Measurements from ENCODE around the gene MOG. TPM values are rescaled to one million over a fixed set of nuclear protein-coding genes. Genes with fewer than 3 reads are reported as not detected.

MOG gene
- polyA plus RNA-seq, 1 of the 3 experiments (the other 2 are of a cell fraction), result not detected

DNA sequence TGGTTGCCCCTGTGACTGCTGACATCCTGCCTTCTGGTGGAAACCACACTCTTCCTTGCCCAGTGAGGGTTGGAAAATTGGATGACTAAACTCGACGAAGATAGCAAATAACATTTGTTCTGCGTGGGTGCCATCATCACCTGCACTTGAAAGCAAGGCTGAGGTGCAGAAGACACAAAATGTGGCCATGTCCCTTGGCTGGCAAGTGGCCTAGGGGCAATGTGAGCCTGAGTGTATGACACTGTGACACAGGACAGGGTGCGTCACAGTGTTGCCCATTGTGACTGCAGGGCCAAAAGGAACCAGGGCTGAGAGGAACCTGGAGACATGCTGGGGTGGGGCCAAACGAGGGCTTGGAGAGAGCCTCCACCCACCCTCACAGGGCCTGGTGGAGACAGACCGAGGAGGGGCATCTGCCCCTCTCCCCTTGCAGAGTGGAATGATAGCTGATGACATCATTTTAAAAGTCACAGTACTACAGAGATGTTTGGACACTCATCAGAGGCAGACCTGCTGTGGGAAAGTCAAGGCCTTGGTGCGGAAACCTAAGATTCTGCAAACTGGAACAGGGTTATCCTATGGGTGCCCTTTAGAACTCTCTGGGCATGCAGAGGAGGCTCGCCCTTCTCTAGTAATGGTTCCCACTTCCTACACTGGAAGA is 53.5 kb downstream of the MOG start (continued):
- TF ChIP-seq, protein P1, sequence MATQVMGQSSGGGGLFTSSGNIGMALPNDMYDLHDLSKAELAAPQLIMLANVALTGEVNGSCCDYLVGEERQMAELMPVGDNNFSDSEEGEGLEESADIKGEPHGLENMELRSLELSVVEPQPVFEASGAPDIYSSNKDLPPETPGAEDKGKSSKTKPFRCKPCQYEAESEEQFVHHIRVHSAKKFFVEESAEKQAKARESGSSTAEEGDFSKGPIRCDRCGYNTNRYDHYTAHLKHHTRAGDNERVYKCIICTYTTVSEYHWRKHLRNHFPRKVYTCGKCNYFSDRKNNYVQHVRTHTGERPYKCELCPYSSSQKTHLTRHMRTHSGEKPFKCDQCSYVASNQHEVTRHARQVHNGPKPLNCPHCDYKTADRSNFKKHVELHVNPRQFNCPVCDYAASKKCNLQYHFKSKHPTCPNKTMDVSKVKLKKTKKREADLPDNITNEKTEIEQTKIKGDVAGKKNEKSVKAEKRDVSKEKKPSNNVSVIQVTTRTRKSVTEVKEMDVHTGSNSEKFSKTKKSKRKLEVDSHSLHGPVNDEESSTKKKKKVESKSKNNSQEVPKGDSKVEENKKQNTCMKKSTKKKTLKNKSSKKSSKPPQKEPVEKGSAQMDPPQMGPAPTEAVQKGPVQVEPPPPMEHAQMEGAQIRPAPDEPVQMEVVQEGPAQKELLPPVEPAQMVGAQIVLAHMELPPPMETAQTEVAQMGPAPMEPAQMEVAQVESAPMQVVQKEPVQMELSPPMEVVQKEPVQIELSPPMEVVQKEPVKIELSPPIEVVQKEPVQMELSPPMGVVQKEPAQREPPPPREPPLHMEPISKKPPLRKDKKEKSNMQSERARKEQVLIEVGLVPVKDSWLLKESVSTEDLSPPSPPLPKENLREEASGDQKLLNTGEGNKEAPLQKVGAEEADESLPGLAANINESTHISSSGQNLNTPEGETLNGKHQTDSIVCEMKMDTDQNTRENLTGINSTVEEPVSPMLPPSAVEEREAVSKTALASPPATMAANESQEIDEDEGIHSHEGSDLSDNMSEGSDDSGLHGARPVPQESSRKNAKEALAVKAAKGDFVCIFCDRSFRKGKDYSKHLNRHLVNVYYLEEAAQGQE (IDR thresholded peaks at IDR 0.05; ENCODE audit: low read depth, low read length), result no peak
- TF ChIP-seq POLR2AphosphoS5 (IDR thresholded peaks at IDR 0.05; ENCODE audit: low read depth, low read length), result no peak
- TF ChIP-seq GATA2 (CRISPR knock-in tag; IDR thresholded peaks at IDR 0.05), result no peak
- no peak for TF ChIP-seq EP300 (IDR thresholded peaks at IDR 0.05; ENCODE audit: borderline replicate concordance in 1 of 2, low read depth in 1 of 2, low read length in 1 of 2)
- no peak for TF ChIP-seq TEAD4 (IDR thresholded peaks at IDR 0.05; ENCODE audit: borderline replicate concordance, insufficient read depth)
- TF ChIP-seq EZH2phosphoT487 (IDR thresholded peaks at IDR 0.05; ENCODE audit: borderline replicate concordance, low read depth), result no peak
- TF ChIP-seq YY1 (IDR thresholded peaks at IDR 0.05; ENCODE audit: low read depth), result no peak
- TF ChIP-seq JUND (IDR thresholded peaks at IDR 0.05), result no peak
- no peak for TF ChIP-seq FOXM1 (IDR thresholded peaks at IDR 0.05; ENCODE audit: low read depth)

DNA sequence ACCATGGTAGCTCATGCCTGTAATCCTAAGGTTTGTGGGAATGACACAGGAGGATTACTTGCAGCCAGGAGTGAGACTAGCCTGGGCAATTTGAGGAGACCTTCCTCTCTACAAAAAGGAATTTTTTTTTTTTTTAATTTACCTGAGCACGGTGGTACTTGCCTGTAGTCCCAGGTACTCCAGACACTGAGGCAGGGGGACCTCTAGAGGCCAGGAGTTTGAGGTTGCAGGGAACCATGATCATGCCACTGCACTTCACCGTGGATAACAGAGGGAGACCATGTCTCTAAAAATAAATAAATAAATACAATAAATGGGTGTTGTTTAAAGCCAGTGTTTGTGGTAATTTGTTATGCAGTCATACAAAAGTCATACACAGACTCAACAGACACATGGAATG is 64.0 kb downstream of the MOG start:
- no peak overlapping the region for H3K4me3 ChIP-seq (ENCODE audit: low read depth in 2 of 2, low read length in 1 of 2)
- no peaks in the 10 kb centered on the region for H3K36me3 ChIP-seq (replicated peaks in 1 of 2; ENCODE audit: control insufficient read depth in 1 of 2, insufficient read depth in 2 of 2, low read length in 1 of 2)
- no peak overlapping the region for H3K4me2 ChIP-seq
- no peak for DNase-seq
- ChIA-PET CTCF (interaction anchor here (0.6 to 2.1 kb wide), 3 partner anchors 17 to 70 kb away, joined by 3 to 5 read pairs (median 4); no protein-coding TSS in a partner anchor), POLR2A (no interaction called here)
- TF ChIP-seq GATA2 (CRISPR knock-in tag; IDR thresholded peaks at IDR 0.05), result no peak
- no peak for TF ChIP-seq MXI1 (IDR thresholded peaks at IDR 0.05; ENCODE audit: low read depth, low read length)
- TF ChIP-seq, protein P2, sequence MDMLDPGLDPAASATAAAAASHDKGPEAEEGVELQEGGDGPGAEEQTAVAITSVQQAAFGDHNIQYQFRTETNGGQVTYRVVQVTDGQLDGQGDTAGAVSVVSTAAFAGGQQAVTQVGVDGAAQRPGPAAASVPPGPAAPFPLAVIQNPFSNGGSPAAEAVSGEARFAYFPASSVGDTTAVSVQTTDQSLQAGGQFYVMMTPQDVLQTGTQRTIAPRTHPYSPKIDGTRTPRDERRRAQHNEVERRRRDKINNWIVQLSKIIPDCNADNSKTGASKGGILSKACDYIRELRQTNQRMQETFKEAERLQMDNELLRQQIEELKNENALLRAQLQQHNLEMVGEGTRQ (IDR thresholded peaks at IDR 0.05; ENCODE audit: borderline replicate concordance, low read depth, low read length), result no peak
- no peak for TF ChIP-seq TEAD4 (IDR thresholded peaks at IDR 0.05; ENCODE audit: borderline replicate concordance, insufficient read depth)
- no peak for TF ChIP-seq FOXJ3 (CRISPR knock-in tag; IDR thresholded peaks at IDR 0.05)
- TF ChIP-seq, protein P3, sequence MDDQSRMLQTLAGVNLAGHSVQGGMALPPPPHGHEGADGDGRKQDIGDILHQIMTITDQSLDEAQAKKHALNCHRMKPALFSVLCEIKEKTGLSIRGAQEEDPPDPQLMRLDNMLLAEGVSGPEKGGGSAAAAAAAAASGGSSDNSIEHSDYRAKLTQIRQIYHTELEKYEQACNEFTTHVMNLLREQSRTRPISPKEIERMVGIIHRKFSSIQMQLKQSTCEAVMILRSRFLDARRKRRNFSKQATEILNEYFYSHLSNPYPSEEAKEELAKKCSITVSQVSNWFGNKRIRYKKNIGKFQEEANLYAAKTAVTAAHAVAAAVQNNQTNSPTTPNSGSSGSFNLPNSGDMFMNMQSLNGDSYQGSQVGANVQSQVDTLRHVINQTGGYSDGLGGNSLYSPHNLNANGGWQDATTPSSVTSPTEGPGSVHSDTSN (IDR thresholded peaks at IDR 0.05), result no peak
- H3K27ac ChIP-seq (ENCODE audit: low read depth in 2 of 2, low read length in 1 of 2), result no peak overlapping the region
- no peaks in the 10 kb centered on the region for H3K9me2 ChIP-seq
- no peaks in the 10 kb centered on the region for H3F3A ChIP-seq (replicated peaks; ENCODE audit: insufficient read depth)
- no peak overlapping the region for H2AFZ ChIP-seq (ENCODE audit: low read depth)
- H3K79me2 ChIP-seq (ENCODE audit: insufficient read depth), result no peaks in the 10 kb centered on the region
- no peaks in the 10 kb centered on the region; a peak in 1 of 4 replicates for H3K4me1 ChIP-seq (ENCODE audit: control insufficient read depth in 1 of 2, insufficient read depth in 2 of 2, low read depth in 1 of 2, low read length in 1 of 2)
- H3K27me3 ChIP-seq (ENCODE audit: insufficient read depth), result peaks cover 49% of the 10 kb centered on the region; the same call in 1 of the 2 replicates
- no peak overlapping the region for H3K9ac ChIP-seq
- 4% methylated on average over 2 of the region's 2 CpGs for WGBS (ENCODE audit: low lambda C conversion rate)
- H4K20me1 ChIP-seq (ENCODE audit: insufficient read depth), result no peaks in the 10 kb centered on the region
- no peaks in the 10 kb centered on the region for H3K9me3 ChIP-seq

Small RNA genes within 50 kb of the gene (small RNA-seq; reads per million reads assigned to genes)
- 0 to 2.0 (median 0) reads per million in 7 experiments for gene SUMO2P1

Other genes with a start within 250 kb of the MOG start
- not detected in 2 replicates for gene OR12D1, start 242.2 kb upstream of the MOG start, polyA plus RNA-seq (2012; rRNA removed)
- gene OR10C1, start 217.8 kb upstream of the MOG start, polyA plus RNA-seq (2012; rRNA removed), result not detected in 2 replicates
- gene OR11A1, start 200.0 kb upstream of the MOG start, polyA plus RNA-seq (2012; rRNA removed), result not detected in 2 replicates
- not detected in 2 replicates for gene OR2H1, start 199.9 kb upstream of the MOG start, polyA plus RNA-seq (2012; rRNA removed)
- gene MAS1L, start 169.1 kb upstream of the MOG start, polyA plus RNA-seq (2012; rRNA removed), result not detected in 2 replicates
- gene UBD, start 97.4 kb upstream of the MOG start, polyA plus RNA-seq (2012; rRNA removed), result not detected in 2 replicates
- gene OR2H2, start 72.0 kb upstream of the MOG start, polyA plus RNA-seq (2012; rRNA removed), result not detected in 2 replicates
- 26.8 and 33.8 TPM in 2 replicates for gene GABBR1, start 23.9 kb upstream of the MOG start, polyA plus RNA-seq (2012; rRNA removed)
- gene ZFP57, start 24.1 kb downstream of the MOG start, polyA plus RNA-seq (2012; rRNA removed), result not detected in 2 replicates
- gene HLA-F, start 66.3 kb downstream of the MOG start, polyA plus RNA-seq (2012; rRNA removed), result 0.28 and 0.31 TPM in 2 replicates
- gene HLA-G, start 170.7 kb downstream of the MOG start, polyA plus RNA-seq (2012; rRNA removed), result not detected in 2 replicates

Measured in SK-N-SH (cell line).